Smooth muscle cell (in vitro differentiated cells): ENCODE results near the gene LBR. TPM values are rescaled to one million over a fixed set of nuclear protein-coding genes. Genes with fewer than 3 reads are reported as not detected.

Experiments used
- DNase-seq: peaks from one replicate; lab custom pipeline; 2025; ENCODE audit not compliant: unreplicated experiment; lab: John Stamatoyannopoulos, UW
- H2AFZ ChIP-seq: fragments of 200-600 bp; sonication (generic); 2 replicates; pipeline ENCODE4 v1.6.0; 2016; ENCODE audit warnings: antibody characterized with exemption, low read depth, mild to moderate bottlenecking
- H3F3A ChIP-seq: fragments of 200-600 bp; sonication (generic); 2 replicates; pipeline ENCODE4 v1.6.0; 2017; ENCODE audit warnings: antibody characterized with exemption, low read depth
- H3K27ac ChIP-seq: fragments of 200-600 bp; sonication (generic); 2 replicates; pipeline ENCODE4 v1.5.1; 2016; ENCODE audit warnings: low read depth, mild to moderate bottlenecking
- H3K27me3 ChIP-seq: fragments of 200-600 bp; sonication (generic); 2 replicates; pipeline ENCODE4 v1.6.1; 2016; ENCODE audit warnings: low read depth, mild to moderate bottlenecking
- H3K36me3 ChIP-seq: fragments of 200-600 bp; sonication (generic); 2 replicates; pipeline ENCODE4 v1.5.1; 2016; ENCODE audit warnings: low read depth
- H3K4me1 ChIP-seq: fragments of 200-600 bp; sonication (generic); 2 replicates; pipeline ENCODE4 v1.5.1; 2016; ENCODE audit warnings: low read depth
- H3K4me2 ChIP-seq: fragments of 200-600 bp; sonication (generic); 2 replicates; pipeline ENCODE4 v1.6.0; 2016; ENCODE audit warnings: mild to moderate bottlenecking
- H3K4me3 ChIP-seq: fragments of 200-600 bp; sonication (generic); 2 replicates; pipeline ENCODE4 v1.5.1; 2016; ENCODE audit warnings: mild to moderate bottlenecking
- H3K79me2 ChIP-seq: fragments of 200-600 bp; sonication (generic); 2 replicates; pipeline ENCODE4 v1.6.0; 2016; ENCODE audit warnings: low read depth, mild to moderate bottlenecking
- H3K9ac ChIP-seq: fragments of 200-600 bp; sonication (generic); 2 replicates; pipeline ENCODE4 v1.6.0; 2016; ENCODE audit warnings: low read depth
- H3K9me3 ChIP-seq: fragments of 200-600 bp; sonication (generic); replicated peaks from 2 replicates; pipeline ENCODE4 v1.5.1; 2016; ENCODE audit warnings: low read depth
- H4K20me1 ChIP-seq: fragments of 200-600 bp; sonication (generic); 2 replicates; pipeline ENCODE4 v1.6.0; 2016; ENCODE audit warnings: low read depth
- WGBS: methylation state at CpG from one replicate; pipeline ENCODE4 v1.1.7; 2016; ENCODE audit warnings: low lambda C conversion rate; 5-methylcytosine and 5-hydroxymethylcytosine counted together
- polyA plus RNA-seq: library from polyadenylated mRNA; unstranded; fragments of >200 nt; fragmentation: Nextera tagmentation; extraction: Ambion mirVana; gene quantifications from 2 replicates; pipeline ENCODE4 v1.2.1, GENCODE V29; 2016
- total RNA-seq: library from RNA; depleted of rRNA; stranded (reverse); fragments of >200 nt; gene quantifications from 2 replicates; pipeline ENCODE4 v1.2.3, GENCODE V29; 2014
- TF ChIP-seq, protein P1 (sequence below): fragments of 200-600 bp; sonication (generic); IDR thresholded peaks from 2 replicates; pipeline ENCODE4 v1.5.1; 2017; ENCODE audit warnings: borderline replicate concordance, mild to moderate bottlenecking, antibody characterized with exemption; ENCODE audit not compliant: insufficient read depth, poor library complexity, severe bottlenecking

LBR gene
- total and polyA plus RNA-seq, 2 experiments from 2014 or later: 24.8 to 33.4 TPM

DNA sequence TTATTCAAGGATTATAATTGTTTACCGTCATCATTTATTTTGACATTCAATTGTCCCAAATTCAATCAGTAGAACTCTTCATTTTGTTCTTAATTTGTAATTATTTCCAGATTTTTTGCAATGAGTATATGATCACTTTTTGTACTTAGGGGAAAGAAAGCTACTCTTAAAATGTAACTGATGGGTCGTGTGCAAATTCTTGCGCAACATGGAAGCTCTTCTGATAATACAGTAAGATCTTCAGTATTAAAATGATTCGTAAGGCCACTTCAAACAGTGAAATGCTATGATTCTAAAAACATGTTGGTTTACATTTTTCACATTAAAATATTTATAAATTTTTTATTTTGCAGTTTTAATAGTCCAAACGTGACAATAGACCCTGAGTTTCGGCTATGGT, 63.4 kb downstream of the LBR start:
- H3K36me3 ChIP-seq: no peaks in the 10 kb centered on the region
- H3F3A ChIP-seq: no peaks in the 10 kb centered on the region
- H2AFZ ChIP-seq: no peak overlapping the region
- DNase-seq: no peak
- H3K27me3 ChIP-seq: no peaks in the 10 kb centered on the region
- no peaks in the 10 kb centered on the region for H3K4me1 ChIP-seq
- no peaks in the 10 kb centered on the region for H3K79me2 ChIP-seq
- no peak overlapping the region for H3K27ac ChIP-seq
- H3K9ac ChIP-seq: no peak overlapping the region
- H4K20me1 ChIP-seq: no peaks in the 10 kb centered on the region
- H3K4me3 ChIP-seq: no peak overlapping the region
- no peak overlapping the region for H3K4me2 ChIP-seq
- 94% methylated on average over 6 of the region's 6 CpGs for WGBS
- TF ChIP-seq, protein P1, sequence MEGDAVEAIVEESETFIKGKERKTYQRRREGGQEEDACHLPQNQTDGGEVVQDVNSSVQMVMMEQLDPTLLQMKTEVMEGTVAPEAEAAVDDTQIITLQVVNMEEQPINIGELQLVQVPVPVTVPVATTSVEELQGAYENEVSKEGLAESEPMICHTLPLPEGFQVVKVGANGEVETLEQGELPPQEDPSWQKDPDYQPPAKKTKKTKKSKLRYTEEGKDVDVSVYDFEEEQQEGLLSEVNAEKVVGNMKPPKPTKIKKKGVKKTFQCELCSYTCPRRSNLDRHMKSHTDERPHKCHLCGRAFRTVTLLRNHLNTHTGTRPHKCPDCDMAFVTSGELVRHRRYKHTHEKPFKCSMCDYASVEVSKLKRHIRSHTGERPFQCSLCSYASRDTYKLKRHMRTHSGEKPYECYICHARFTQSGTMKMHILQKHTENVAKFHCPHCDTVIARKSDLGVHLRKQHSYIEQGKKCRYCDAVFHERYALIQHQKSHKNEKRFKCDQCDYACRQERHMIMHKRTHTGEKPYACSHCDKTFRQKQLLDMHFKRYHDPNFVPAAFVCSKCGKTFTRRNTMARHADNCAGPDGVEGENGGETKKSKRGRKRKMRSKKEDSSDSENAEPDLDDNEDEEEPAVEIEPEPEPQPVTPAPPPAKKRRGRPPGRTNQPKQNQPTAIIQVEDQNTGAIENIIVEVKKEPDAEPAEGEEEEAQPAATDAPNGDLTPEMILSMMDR: no peak
- H3K9me3 ChIP-seq: no peaks in the 10 kb centered on the region

DNA sequence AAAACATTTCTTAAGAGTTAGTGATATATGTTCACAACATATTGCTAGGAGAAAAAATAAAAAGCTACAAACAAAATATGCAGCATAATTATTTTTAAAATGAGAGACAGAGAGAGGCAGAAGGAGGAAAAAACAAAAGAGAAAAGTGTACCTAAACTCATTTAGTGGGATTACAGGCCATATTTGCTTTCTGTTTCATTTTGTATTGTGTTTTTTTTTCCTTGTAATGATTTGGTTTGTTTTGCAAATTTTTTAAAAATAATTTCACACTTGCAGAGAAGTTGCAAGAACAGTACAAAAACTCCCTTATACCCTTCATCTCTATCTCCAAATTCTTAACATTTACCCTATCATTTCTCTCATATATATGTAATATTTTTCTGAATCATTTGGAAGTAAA, 65.0 kb downstream of the LBR start:
- no peak overlapping the region for H3K27ac ChIP-seq
- no peak overlapping the region for H2AFZ ChIP-seq
- H4K20me1 ChIP-seq: no peaks in the 10 kb centered on the region
- no peak overlapping the region for H3K4me3 ChIP-seq
- no peaks in the 10 kb centered on the region for H3K36me3 ChIP-seq
- DNase-seq: no peak
- TF ChIP-seq, protein P1: no peak
- no peak overlapping the region for H3K9ac ChIP-seq
- no peaks in the 10 kb centered on the region for H3K79me2 ChIP-seq
- H3F3A ChIP-seq: no peaks in the 10 kb centered on the region
- no peaks in the 10 kb centered on the region for H3K9me3 ChIP-seq
- H3K27me3 ChIP-seq: no peaks in the 10 kb centered on the region
- H3K4me1 ChIP-seq: no peaks in the 10 kb centered on the region
- H3K4me2 ChIP-seq: no peak overlapping the region

DNA sequence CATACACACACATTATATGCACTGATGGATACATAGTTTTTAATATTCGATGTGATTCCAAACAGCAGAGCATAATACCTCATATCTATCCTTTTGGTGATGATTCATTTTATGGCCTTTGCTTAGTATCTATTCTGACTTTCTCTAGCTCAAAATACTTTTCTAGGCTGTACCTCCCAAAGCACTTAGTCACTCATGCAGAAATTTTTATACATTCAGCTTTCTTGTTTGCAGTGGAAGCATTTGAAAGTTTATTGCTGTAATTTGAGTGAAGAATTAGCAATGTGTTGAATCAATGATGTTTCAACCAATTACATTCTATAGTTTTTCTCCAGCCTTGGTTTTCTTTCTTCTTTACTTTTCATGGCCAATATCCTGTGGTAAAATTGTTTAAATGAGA, 66.7 kb downstream of the LBR start:
- WGBS: 89% methylated on average over 1 of the region's 1 CpG
- Histone ChIP-seq H3K9ac (no peak overlapping the region), H3K36me3 (no peaks in the 10 kb centered on the region), H2AFZ (no peak overlapping the region), H4K20me1 (no peaks in the 10 kb centered on the region), H3K4me1 (no peaks in the 10 kb centered on the region), H3K9me3 (no peaks in the 10 kb centered on the region), H3K79me2 (no peaks in the 10 kb centered on the region), H3K27me3 (no peaks in the 10 kb centered on the region), H3F3A (no peaks in the 10 kb centered on the region), H3K4me3 (no peak overlapping the region), H3K27ac (no peak overlapping the region), H3K4me2 (no peak overlapping the region)
- TF ChIP-seq, protein P1: no peak
- no peak for DNase-seq

DNA sequence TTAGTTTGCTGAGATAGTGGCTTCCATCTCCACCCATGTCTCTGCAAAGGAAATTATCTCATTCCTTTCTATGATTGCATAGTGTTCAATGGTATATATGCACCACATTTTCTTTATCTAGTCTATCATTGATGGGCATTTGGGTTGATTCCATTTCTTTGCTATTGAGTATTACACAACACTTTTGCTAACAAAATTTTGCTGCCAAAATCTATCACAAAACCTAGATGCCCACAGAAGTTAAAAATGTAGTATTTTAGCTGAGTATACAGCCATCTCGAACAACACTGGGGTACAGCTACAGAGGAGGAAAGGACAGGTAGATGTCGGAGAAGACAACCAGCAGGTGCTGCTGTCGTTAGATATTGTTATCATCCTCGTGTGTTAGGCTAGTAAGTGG, 67.7 kb downstream of the LBR start:
- H3K4me2 ChIP-seq: no peak overlapping the region
- no peaks in the 10 kb centered on the region for H3K4me1 ChIP-seq
- H3K27ac ChIP-seq: no peak overlapping the region
- 88% methylated on average over 4 of the region's 4 CpGs for WGBS
- no peak overlapping the region for H3K9ac ChIP-seq
- no peak overlapping the region for H3K4me3 ChIP-seq
- no peaks in the 10 kb centered on the region for H3K9me3 ChIP-seq
- TF ChIP-seq, protein P1: no peak
- H3K36me3 ChIP-seq: no peaks in the 10 kb centered on the region
- no peaks in the 10 kb centered on the region for H3K27me3 ChIP-seq
- H3F3A ChIP-seq: no peaks in the 10 kb centered on the region
- no peak overlapping the region for H2AFZ ChIP-seq
- no peaks in the 10 kb centered on the region for H4K20me1 ChIP-seq
- DNase-seq: no peak
- no peaks in the 10 kb centered on the region for H3K79me2 ChIP-seq
